ENCODE results near the gene MOCS3.

MOCS3 gene, protein sequence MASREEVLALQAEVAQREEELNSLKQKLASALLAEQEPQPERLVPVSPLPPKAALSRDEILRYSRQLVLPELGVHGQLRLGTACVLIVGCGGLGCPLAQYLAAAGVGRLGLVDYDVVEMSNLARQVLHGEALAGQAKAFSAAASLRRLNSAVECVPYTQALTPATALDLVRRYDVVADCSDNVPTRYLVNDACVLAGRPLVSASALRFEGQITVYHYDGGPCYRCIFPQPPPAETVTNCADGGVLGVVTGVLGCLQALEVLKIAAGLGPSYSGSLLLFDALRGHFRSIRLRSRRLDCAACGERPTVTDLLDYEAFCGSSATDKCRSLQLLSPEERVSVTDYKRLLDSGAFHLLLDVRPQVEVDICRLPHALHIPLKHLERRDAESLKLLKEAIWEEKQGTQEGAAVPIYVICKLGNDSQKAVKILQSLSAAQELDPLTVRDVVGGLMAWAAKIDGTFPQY

DNA sequence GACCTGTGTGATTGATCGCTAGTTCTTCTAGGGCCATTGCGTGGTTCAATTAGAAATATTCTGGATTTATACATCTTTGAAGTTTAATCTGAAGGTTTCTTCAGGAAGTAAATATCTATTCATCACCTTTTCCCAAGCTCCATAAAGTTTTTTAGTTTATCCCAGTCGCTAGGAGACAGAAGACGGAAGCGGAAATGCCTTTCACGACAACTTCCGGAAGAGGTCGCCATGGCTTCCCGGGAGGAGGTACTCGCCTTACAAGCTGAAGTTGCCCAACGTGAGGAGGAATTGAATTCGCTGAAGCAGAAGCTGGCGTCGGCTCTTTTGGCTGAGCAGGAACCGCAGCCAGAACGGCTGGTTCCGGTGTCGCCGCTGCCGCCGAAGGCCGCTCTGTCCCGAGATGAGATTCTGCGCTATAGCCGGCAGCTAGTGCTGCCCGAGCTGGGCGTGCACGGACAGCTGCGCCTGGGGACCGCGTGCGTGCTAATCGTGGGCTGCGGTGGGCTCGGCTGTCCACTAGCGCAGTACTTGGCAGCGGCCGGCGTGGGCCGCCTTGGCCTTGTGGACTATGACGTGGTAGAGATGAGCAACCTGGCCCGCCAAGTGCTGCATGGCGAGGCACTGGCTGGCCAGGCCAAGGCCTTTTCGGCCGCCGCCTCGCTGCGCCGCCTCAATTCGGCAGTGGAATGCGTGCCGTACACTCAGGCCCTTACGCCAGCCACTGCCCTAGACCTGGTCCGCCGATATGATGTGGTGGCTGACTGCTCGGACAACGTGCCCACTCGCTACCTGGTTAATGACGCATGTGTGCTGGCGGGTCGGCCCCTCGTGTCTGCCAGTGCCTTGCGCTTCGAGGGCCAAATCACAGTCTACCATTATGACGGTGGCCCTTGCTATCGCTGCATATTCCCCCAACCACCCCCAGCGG is at the start of gene MOCS3:
Gene MOCS3, plus strand, starts transcription at position 204 of the 928 bp plus-strand sequence. Its CDS starts 25 bp downstream, at position 229.
- DNase-seq = no peak

DNA sequence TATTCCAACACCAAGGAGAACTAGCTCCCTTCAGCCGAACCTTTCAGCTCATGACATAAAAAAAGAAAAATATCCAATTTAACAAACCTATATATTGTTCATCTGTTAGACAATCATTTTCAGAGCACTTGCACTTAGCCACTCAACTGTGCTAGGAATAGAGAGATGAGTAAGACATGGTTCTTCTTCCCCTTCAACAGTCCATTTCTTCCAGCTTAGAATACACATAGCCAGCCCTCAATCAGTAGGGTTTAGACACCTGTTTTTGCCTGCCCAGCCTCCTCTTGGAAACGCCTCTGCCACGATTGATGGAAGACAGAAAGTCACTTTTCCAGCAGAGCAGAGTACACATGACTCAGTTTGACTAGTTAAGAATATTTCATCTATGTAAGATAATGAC is 49.2 kb upstream of the MOCS3 start:
- DNase-seq = no peak

DNA sequence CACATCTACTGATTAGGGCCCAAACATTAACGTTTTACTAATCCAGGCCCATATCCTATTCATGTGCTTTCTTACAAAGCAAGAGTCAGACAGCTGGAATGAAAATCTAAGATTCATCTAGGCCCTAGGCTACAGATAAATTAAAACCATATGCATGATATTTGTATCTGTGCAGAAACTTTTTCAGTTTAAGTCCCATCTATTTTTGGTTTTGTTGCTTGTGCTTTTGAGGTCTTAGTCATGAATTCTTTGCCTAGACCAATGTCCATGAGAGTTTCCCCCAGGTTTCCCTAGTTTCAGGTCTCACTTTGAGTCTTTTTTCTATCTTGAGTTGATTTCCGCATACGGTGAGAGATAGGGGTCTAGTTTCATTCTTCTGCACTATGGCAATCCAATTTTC is 47.6 kb upstream of the MOCS3 start:
- DNase-seq = no peak

DNA sequence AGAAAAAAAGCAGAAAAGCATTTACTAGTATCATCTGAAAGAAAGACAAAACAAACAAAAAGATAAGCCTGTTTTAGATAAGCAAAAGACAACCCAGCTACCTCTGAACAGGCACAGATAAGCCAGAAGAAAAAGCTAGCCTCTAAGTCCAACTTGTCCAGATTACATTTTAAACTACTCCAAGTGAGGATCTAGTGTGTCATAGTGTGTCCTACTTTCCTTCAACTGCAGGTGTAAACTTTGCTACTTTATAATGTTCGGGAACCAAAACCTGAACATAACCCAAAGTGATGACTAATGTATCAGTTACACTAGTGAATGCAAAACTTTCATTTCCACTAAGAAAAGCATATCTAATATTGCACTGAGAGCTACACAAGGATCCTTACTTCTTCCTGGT is 46.9 kb upstream of the MOCS3 start:
- DNase-seq = no peak

DNA sequence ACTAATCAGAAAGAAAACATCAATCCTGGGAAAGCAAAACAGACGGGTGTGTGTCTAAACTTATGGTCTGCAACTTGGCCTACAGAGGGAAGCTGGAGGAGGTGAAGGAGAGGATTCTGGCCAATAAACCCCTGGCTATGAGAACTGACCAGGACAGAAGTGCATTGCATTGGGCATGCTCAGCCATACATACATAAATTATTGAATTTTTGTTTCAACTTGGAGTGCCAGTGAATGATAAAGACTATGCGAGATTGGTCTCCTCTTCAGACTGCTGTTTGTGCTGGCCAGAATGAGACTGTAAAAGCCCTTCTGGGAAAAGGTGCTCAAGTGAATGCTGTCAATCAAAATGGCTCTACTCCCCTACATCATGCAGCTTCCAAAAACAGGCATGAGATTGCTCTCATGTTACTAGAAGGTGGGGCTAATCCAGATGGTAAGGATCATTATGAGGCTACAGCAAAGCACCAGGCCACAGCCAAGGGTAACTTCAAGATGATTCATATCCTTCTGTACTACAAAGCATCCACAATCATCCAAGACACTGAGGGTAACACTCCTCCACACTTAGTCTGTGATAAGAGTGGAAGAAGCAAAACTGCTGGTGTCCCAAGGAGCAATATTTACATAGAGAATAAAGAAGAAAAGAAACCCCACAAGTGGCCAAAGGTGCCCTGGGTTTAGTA is 44.8 kb upstream of the MOCS3 start:
- DNase-seq = no peak

DNA sequence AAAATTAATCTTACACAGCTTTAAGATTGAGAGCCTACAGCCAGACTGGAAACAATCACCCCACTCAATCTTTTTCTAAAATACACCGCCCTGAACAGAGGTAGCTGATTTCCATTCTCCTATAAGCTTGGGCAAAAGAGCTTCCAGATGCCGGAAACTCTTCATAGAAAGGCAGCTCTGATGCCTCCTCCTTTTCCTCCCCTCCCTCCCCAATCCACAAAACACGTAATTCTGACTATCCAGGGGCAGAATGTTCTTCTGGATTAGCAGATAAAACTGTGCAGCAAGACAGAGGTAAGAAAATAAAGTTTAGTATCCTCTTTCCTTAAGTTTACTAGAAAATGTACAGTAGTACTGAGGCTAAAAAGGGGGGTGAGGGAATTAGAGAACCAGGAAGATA is 43.2 kb upstream of the MOCS3 start:
- DNase-seq = no peak

DNA sequence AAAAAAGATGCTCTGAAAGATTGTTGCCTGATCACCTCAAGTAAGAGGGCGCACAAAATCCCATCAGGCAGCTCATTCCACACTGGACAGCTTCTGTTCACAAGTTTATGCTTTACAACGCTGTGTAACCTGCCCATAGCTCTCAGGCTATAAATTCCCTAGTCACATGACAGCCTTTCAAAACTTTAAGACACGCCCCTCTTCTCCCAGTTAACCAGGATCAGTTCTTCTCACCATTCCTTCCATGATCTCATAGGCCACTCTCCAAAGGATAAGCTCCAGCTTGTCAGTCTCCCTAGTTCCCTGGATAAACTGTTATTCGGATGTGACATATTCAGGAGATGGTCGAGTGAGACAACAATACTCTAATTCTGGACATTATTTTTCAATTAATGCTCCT is 42.4 kb upstream of the MOCS3 start:
- no peak for DNase-seq

DNA sequence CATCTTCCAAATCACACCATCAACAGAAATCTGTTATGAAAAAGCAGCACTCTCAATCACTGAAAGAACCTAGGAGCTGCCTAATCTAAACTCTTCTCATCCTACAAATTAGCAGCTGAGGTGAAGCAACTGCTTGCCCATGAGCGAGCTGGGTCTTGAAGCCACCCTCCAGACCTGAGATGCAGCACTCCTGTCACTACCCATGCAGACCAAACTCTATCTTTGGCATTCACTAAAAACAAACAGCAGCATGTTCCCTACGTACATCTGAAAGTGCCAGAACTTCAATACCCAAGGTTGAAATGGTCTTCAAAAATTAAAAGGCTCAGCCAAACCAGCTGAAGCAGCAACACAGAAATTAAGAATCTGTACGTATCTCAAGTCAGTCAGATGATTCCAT is 41.7 kb upstream of the MOCS3 start:
- no peak for DNase-seq

DNA sequence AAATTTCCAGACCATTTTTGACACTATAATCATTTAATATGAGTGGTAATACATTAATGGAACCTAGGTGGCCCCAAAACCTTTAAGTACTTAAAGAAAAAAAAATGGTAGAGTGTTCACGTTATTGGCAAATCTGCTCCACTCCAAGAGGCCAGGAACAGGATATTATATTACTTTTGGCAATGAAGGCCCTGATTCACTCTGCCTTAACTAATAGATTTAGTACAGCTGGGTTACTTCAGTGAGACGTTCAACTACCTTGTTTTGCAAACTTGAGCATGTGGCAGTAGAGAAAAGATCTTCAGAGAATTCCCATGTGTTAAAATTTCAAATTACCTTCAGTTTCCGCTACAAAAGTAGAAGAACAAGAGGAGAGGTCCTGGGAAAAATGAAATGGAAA is 40.2 kb upstream of the MOCS3 start:
- no peak for DNase-seq

DNA sequence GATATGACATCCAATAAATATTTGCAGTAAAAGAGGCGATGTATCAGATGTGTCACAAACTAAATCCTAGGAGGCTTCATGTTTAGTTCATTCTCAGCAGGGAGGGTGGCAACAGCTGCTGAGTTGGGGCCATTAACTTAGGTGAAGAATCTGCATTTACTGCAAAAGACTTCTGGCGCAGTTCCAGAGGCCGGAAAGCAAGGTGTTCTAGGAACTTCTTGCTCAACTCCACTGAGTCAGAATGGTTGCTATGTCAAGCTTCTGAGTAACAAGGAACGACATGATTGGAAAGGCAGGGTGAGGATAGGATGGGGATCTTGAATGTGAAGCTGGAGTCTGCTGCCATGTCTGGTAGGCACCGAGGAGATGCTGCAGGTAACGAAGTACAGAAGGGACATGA is 39.1 kb upstream of the MOCS3 start:
- DNase-seq = no peak

DNA sequence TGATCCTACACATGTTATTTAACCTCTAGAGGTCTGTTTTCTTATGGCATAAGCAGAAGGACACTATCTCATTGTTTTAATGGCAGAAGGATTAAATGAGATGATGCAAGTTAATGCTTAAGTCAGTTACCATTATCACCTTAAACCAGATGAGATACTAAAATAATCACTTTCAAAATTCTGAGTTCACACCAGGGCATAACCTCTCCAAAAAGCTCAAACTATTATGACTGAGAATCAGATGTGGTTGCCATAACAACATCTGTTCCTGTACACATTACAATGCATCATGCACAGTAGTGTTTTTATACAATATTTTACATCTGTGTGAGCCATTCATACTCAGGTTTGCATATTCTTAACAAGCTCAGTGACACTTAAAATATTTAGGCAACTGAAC is 37.6 kb upstream of the MOCS3 start:
- no peak for DNase-seq

DNA sequence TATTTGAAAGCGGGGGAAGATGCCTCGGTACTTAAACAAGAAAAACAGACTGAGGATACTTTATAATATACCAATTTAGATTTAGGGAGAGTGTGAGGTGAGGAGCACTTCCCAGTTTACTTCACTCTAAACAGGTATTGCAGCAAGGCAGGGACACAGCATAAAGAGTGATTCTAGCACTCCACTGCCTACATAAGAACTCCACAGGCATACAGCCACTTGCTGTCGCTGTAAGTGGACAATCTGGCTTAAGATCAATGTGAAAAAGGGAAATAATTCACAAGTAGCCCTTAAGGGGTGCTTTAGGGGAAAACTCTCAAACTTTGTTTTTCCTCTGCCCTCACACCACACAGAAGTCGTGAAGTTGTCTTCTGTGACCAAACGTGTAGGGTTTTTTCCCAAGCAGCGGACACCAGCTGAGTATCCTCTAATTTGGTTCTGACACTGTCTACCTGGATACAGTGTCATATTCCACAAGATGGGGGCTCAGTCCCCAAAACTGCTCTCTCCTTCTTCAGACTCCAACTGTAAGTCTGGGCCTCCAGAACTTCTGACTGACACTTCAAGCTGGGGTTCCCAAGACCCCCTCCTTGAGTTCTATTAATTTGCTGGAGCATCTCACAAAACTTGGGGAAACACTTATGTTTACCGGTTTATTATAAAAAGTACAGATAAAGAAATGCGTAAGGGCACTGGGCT is 36.7 kb upstream of the MOCS3 start:
- DNase-seq = no peak

DNA sequence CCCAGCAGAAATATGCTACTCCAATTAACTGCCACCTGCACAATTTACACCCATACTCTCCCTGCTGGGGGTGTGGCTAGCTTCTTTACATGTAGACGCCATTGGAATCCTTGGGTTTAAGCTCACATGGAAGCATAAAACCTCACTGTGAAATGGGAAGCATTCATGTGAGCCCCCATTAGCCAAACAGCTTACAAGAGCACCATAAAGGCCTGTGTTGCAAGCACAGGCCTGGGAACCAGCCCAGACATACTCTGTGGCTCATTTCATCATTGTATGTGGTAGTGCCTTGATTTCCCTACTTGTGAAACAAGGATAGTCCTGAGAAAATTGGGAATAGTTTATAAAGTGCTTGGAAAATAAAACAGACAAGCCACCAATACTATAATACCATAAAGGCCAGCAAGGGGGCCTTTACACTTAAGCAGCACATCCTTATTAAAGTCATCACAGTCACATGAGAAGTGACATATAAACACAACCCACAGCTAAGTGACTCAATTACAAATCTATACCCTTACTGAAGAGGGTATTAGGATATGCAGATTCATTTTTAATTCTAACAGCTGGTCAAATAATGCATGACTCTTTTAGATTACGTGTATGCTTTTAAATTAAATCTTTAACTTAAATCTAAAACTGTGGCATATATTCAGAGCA is 34.2 kb upstream of the MOCS3 start:
- DNase-seq = no peak

DNA sequence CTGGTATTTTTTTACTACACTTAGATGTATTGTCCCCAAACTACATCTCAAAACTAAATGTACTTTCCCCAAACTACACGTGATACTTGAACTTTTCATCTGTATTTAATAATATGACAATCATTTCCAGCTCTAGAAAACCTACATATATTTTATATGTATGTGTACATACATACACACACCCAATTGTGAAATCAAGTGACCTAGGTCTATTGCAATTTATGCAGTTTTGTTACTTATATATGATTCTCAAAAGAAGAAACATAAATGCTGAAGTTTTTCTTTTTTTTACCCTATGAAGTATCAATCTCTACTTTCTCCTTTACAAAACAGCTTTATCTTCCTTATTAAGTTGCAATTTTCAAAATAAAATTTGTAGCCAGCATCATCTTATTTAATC is 32.1 kb upstream of the MOCS3 start:
- DNase-seq = no peak

DNA sequence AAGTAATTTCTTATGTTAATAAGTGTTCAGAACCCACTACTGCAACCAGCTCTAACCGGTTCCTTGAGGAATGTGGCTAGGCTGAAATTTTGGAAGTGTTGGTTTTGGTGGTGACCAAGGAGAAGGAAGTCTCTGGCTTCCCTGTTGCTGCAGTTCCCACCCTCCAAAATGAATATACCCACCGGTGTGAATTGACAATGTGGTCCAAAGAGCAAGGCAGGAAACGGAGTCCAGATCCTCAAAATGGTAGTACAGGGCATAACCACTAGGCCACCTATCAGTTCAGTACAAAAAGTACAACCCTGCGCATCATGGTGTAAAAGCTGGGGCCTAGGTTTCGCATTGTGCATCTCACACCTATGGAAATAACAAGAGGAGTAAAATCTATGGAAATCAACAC is 30.1 kb upstream of the MOCS3 start:
- no peak for DNase-seq

DNA sequence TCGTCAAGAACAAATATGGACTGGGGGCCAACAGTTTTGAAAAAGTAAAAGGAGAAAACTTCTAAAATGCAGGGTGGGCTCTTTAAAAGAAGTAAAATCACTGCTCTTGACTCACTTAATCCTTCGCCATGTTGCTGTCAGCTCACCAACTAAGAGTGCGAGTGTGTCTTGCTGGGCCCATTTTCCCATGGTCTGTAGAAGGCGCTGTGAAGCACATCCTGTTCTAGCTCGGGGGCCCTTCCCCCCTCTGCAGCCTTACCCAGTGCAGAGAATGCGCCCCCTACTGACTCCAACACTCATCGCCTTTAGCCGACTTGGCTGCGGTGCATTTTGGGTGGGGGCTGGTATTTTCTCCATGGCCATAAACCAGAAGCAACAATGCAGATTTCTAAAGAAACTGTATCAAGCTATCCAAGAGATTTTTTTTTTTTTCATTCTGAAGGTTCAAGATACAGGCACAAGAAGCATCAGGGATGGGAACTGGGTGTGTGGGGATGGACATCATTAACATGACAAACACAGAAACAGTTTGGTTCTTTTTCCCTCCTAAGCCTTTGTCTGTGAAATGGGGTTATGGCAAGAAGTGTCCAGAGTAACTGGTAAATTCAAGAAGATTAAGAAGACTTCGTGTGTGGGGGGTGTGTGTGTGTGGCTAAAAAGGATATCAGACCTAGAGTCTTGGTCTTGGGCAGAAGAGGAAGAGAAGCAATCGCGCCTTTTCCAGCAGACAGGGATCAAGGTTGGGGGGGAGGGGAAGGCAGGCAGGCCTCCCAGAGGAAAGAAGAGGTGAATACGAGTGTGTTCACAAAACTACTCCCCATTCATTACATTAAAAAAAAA is 29.1 kb upstream of the MOCS3 start:
- no peak for DNase-seq

DNA sequence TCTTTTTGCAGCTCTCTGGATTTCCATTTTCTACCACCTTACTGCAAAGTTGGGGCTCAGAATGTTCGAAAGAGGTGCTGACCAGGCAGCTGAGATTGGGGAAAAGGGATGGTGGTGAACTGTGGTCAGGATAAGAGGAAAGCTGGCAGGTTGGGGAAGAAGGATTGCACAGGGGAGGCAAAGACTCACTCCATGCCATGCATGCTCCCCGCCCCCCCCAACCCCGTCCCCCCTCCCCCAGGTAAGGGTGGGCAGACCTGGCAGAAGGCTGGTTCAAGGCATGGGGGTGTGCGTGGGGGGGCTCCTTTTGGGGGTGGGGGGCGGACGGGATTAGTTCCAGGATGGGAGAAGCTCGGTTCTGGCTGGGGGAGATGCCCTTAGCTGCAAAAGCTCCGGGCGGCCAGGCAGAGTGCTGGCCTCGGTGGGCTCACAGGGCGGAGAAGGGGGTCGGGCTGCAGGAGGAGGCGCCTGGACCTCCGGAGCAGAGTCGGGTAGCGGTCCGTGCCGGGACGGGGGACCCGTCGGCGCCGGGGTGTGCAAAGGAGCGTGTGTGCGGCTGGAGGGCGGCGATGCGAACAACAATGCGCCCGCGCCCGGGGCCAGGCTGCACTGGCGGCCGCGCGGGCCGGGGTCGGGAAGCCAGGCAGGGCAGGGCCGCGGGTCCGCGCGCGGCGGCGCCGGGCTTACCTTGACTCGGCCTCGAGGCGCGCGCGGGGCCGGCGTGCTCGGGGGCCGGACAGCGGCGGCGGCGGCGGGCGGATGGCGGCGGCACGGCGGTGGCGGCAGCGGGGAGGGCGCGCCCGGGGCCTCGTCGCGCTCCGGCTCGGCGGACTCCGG is 28.3 kb upstream of the MOCS3 start:
- DNase-seq = no peak

DNA sequence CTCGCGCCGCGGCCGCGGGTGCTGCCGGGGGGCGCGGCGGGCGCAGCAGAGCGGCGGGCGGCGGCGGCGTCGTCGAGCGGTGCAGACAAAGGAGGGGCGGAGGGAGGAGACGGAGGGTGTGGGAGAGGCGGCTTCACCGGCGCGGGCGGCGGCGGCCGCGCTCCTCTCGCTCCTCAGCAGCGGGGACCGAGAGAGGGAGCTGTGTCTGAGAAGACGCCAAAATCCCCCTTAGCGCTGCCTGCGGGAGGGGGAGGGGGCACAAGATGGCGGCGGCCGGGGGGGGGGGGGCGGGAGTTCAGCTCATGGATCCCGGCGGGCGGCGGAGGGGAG is 27.7 kb upstream of the MOCS3 start:
- DNase-seq = no peak

DNA sequence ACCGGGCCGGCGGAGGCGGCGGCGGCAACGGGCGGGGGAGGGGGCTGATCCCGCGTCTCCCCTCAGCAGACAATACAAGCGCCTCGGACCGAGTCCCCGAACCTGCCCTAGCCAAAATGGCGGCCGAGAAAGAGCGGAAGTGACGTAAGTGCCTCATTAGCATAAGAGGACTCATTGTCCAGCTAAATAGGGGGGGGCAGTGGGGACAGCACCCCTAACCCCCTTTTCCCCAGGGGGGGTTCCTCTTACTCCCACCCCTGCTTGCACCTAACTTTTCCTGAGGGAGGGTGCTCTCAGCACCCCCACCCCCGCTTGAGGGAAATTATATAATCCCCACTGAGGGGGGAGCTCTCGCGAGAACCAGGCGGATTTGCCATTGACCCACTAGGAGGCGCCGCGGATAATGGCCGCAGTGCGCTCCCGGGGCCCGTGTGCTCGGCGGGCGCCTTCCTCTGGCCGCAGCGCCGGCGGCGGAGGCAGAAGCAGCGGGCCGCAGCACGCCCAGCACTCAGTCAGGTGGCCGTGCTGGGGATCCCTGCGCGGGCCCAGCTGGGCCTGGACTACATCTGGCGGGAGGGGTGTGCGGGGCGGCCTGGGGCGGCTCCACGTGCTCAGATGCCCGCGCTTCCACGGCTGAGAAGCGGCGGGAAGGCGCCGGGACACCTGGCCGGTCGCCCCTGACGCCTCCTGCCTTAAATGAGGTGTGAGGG is 27.2 kb upstream of the MOCS3 start, which contains the start of gene ADNP:
Gene ADNP, minus strand, starts transcription at position 132 of the 710 bp plus-strand sequence. CDS start 27,441 bp downstream, outside the sequence.
- DNase-seq = no peak
